Thymus (tissue), 11 donors: ENCODE results near the gene CNEP1R1. TPM values are rescaled to one million over a fixed set of nuclear protein-coding genes. Genes with fewer than 3 reads are reported as not detected.

Experiments
- DNase-seq, 9 donors: peaks; one replicate each; pipeline ENCODE4 v3.0.0-alpha.2; 2013; ENCODE audit warnings: low spot score in 9 of 9, low read depth in 6 of 9, missing footprints in 1 of 9
- H3K27ac ChIP-seq, 2 donors: one replicate each; pipeline ENCODE4 v1.5.1; 2013; ENCODE audit warnings: control low read depth in 1 of 2, low read depth in 1 of 2, low read length in 1 of 2, mild to moderate bottlenecking in 1 of 2, moderate library complexity in 1 of 2
- H3K27me3 ChIP-seq, 2 donors: one replicate each; pipeline ENCODE4 v1.5.1; 2013; ENCODE audit warnings: low read length in 1 of 2; ENCODE audit not compliant: control insufficient read depth in 2 of 2, insufficient read depth in 1 of 2
- H3K36me3 ChIP-seq, 2 donors: one replicate each; pipeline ENCODE4 v1.5.1; 2013; ENCODE audit warnings: low read length in 1 of 2, mild to moderate bottlenecking in 1 of 2, moderate library complexity in 1 of 2; ENCODE audit not compliant: control insufficient read depth in 2 of 2, insufficient read depth in 2 of 2
- H3K4me1 ChIP-seq, 2 donors: one replicate each; pipeline ENCODE4 v1.5.1; 2013; ENCODE audit warnings: low read length in 2 of 2; ENCODE audit not compliant: control insufficient read depth in 2 of 2, insufficient read depth in 2 of 2
- H3K4me3 ChIP-seq, 2 donors: one replicate each; pipeline ENCODE4 v1.5.1; 2013; ENCODE audit warnings: low read length in 2 of 2, control low read depth in 1 of 2, mild to moderate bottlenecking in 1 of 2
- H3K9me3 ChIP-seq, 2 donors: one replicate each; pipeline ENCODE4 v1.5.1; 2013; ENCODE audit warnings: low read length in 1 of 2, mild to moderate bottlenecking in 1 of 2; ENCODE audit not compliant: control insufficient read depth in 2 of 2, insufficient read depth in 1 of 2
- WGBS: extraction: QIAGEN DNeasy Blood & Tissue Kit; methylation state at CpG from one replicate; pipeline ENCODE4 v1.1.7; 2013; 5-methylcytosine and 5-hydroxymethylcytosine counted together
- polyA plus RNA-seq: library from polyadenylated mRNA; stranded (reverse); fragments of 200-250 nt; gene quantifications from one replicate; pipeline ENCODE4 v1.2.3, GENCODE V29; 2013
- total RNA-seq: library from RNA; stranded (reverse); fragments of 120-200 nt; gene quantifications from one replicate; pipeline ENCODE4 v1.2.4, GENCODE V29; 2013
- donor health status: healthy.

CNEP1R1 gene
- total and polyA plus RNA-seq, 2 donors, result 12.7 to 18.5 TPM

DNA sequence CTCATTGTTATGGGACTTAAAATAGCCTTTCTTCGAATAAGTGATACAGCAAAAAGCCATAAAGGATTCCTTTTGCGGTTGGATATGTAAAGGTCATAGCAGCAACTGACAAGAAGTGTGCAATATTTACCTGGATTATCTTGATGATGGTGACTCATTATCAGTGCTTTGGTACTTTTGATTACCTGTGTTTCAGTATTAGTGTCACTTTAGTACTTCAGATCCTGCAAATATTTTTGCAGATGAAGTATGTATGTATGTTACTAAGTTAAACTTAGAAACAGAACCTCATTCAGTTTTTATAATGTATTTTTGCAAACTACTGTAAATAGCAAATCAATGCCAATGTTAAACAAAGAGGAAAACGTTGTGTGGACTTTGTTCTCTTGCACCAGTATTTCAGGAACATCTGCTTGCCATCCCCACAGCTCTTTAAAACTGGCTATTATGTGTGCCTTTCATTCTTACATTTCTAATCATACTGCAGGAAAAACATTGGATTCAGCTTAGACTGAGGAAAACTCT, 10.5 kb downstream of the CNEP1R1 start:
- peaks cover 10 to 18% of the 10 kb centered on the region in 2 donors for H3K36me3 ChIP-seq
- whole genome bisulfite sequencing, result 98% methylated on average over 3 of the region's 3 CpGs
- H3K27ac ChIP-seq, result no peak overlapping the region
- peaks cover 0 to 2% of the 10 kb centered on the region in 2 donors for H3K4me1 ChIP-seq
- no peak overlapping the region for H3K4me3 ChIP-seq
- no peak for DNase-seq
- no peaks in the 10 kb centered on the region for H3K9me3 ChIP-seq
- H3K27me3 ChIP-seq, result no peaks in the 10 kb centered on the region

DNA sequence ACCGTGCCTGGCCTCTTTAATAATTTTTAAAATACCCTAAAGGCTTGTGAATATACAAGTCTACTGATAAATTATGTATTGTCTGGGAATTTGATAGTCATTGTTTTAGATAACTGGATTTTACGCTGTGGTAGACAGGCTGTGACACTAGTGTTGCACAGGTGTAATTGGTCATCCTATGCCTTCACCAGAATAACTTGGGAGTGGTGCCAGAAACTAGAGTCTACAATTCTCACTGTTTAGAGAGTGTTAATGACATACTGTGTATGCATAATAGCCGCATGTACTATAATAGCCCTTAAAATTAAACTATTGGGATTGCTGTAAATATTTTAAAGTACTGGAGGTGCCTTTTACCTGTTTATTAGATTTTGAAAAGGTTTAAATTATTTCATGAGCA, 11.4 kb downstream of the CNEP1R1 start:
- Histone ChIP-seq H3K27ac (no peak overlapping the region), H3K9me3 (no peaks in the 10 kb centered on the region), H3K27me3 (no peaks in the 10 kb centered on the region), H3K36me3 (peaks cover 10 to 18% of the 10 kb centered on the region in 2 donors), H3K4me1 (peaks cover 0 to 2% of the 10 kb centered on the region in 2 donors), H3K4me3 (no peak overlapping the region)
- 98% methylated on average over 3 of the region's 3 CpGs for WGBS
- no peak for DNase-seq

DNA sequence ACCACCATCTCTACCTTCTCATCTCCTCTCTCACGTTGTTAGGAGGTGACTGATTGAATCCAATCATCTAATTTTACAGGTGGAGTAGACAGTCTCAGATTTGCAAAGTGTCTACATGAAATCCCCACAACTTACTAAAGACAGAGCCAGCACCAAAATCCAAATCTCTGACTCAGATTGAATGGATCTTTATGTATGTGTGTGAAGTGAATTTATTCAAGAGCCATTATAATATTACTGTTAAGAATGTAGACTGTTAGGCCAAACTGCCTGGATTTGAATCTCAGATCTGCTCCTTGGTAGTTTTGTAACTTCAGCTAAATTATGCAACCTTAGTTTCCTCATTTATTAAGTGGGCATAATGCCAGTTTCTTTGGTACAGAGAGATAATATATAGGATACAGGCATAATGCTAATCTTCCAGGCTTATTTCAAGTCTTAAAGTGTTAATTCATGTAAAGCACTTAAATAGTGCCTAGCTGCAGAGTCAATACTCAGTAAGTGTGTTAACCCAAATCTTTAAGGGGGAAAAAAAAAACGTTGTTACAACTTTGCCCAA, 12.7 kb downstream of the CNEP1R1 start:
- no peak for DNase-seq
- Histone ChIP-seq H3K27ac (no peak overlapping the region), H3K4me3 (no peak overlapping the region), H3K27me3 (no peaks in the 10 kb centered on the region), H3K4me1 (peaks cover 0 to 2% of the 10 kb centered on the region in 2 donors), H3K9me3 (no peaks in the 10 kb centered on the region), H3K36me3 (peaks cover 3 to 13% of the 10 kb centered on the region in 2 donors)
- 52% methylated on average over 2 of the region's 2 CpGs for WGBS

DNA sequence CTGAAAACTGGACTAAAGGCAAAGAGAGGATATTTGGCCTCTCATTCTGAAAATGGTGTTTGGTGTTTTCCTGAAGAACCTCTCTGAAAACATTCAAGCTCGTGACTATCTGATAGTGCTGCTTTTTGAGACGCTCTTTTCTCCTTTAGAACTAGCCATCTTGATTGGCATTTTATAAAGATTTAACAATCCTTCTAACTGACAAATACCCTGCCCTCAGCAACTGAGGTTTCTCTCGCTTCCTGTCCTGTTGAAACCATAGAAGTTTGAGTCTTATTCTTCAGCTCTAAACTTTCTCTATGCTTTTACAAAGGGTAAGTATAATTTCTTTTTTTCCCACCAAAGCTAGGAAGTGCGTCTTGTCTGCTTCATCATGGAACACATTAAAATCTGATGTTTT, 13.3 kb downstream of the CNEP1R1 start:
- WGBS, result 81% methylated on average over 4 of the region's 4 CpGs
- H3K36me3 ChIP-seq, result peaks cover 3 to 12% of the 10 kb centered on the region in 2 donors
- no peak for DNase-seq

DNA sequence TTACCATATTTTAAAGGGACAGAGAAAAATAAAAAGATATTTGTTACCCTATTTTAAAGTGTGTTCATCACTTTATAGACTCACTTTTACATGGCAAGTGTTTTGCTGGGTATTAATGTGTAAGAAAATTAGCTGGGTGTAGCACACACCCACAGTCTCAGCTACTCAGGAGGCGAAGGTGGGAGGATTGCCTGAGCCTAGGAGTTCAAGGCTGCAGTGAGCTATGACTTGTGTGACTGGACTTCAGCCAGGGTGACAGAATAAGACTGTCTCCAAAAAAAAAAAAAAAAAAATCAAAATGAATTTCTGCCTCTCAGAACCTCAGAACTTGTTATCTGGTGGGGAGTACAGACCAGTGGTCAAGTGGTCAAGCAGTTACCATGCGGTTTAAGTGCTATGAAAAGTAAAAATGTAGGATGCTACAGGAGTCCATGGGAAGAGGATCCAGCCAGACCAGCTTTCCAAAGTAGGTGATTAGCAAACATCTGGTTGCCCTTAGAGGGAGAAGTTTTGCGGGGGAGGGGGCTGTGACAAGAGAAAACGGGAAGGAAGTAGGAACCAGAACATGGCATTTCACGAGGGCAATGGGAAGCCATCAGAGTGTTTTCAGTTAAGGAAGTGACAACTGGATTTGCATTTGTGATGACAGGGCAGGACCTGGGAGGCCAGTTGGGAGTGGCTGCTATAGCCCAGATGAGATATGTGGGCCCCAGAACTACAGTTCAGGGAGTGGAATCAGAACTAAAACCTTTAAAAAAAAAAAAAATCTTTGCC, 13.9 kb downstream of the CNEP1R1 start:
- peaks cover 0 to 2% of the 10 kb centered on the region in 2 donors for H3K4me1 ChIP-seq
- no peaks in the 10 kb centered on the region for H3K27me3 ChIP-seq
- 62% methylated on average over 5 of the region's 5 CpGs for WGBS
- H3K36me3 ChIP-seq, result peaks cover 3 to 10% of the 10 kb centered on the region in 2 donors
- H3K4me3 ChIP-seq, result no peak overlapping the region
- H3K9me3 ChIP-seq, result no peaks in the 10 kb centered on the region
- peak in 1 of 9 donors; percentile 15 for DNase-seq
- H3K27ac ChIP-seq, result no peak overlapping the region

More for the DNA sequence above, 13.3 kb downstream of the CNEP1R1 start:
- Histone ChIP-seq H3K27ac (no peak overlapping the region), H3K4me3 (no peak overlapping the region), H3K27me3 (no peaks in the 10 kb centered on the region), H3K9me3 (no peaks in the 10 kb centered on the region), H3K4me1 (peaks cover 0 to 2% of the 10 kb centered on the region in 2 donors)

DNA sequence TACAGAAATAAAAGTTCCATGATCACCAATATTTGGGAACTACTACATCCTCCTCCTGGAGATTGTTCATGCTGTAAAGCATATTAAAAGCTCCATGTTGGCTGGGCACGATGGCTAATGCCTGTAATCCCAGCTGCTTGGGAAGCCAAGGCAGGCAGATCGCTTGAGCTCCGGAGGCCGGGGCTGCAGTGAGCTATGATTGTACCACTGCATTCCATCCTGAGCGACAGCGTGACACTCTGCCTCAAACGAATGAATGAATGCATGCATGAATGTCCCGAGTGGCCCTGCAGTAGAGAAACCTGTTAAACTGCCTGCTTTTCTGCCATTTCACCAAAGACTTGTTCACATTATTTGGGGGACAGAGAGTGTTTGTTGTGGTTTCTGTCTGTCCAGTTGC, 15.0 kb downstream of the CNEP1R1 start:
- Histone ChIP-seq H3K36me3 (peaks cover 3 to 10% of the 10 kb centered on the region in 2 donors), H3K4me1 (peaks cover 0 to 2% of the 10 kb centered on the region in 2 donors), H3K27me3 (no peaks in the 10 kb centered on the region), H3K9me3 (no peaks in the 10 kb centered on the region), H3K27ac (no peak overlapping the region), H3K4me3 (no peak overlapping the region)
- no peak for DNase-seq
- 95% methylated on average over 8 of the region's 8 CpGs for WGBS

DNA sequence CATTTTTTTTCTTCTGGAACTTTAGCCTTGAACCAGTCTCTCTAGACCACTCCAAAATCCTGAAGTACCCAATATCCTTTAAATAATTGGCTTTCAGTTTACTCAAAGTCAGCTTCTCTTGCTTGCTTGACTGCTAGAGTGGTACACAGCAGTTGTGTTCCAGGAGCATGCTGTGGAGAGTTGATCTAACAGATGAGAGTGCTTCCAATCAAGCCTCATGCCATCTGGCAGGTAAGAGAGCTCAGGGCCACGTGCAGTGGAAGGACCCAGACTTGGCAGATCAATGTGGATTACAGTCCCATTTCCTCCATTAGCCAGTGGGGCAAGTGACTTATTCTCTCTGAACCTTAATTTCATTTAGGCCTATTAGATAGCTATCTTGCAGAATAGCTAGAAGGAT, 15.7 kb downstream of the CNEP1R1 start:
- Histone ChIP-seq H3K9me3 (no peaks in the 10 kb centered on the region), H3K4me1 (peaks cover 0 to 2% of the 10 kb centered on the region in 2 donors), H3K36me3 (peaks cover 3 to 10% of the 10 kb centered on the region in 2 donors), H3K4me3 (no peak overlapping the region), H3K27ac (no peak overlapping the region), H3K27me3 (no peaks in the 10 kb centered on the region)
- DNase-seq, result no peak
- WGBS, result 95% methylated on average over 1 of the region's 1 CpG

DNA sequence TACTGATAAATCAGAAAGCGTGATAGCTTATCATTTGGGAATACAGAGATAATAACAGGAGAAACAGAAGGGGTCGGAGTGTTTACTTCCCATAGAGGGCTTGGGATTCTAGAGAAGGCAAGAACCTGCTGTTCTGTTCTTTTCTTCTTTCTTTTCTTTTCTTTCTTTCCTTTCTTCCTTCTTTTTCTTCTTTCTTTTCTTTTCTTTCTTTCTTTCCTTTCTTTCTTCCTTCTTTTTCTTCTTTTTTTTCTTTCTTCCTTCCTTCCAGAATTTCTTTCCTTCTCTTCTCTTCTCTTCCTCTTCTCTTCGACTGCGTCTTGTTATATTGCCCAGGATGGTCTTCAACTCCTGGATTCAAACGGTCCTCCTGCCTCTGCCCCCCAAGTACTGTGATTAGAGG, 18.3 kb downstream of the CNEP1R1 start:
- Histone ChIP-seq H3K36me3 (no peaks in the 10 kb centered on the region), H3K4me1 (peaks cover 0 to 2% of the 10 kb centered on the region in 2 donors), H3K27me3 (no peaks in the 10 kb centered on the region), H3K27ac (no peak overlapping the region), H3K9me3 (no peaks in the 10 kb centered on the region), H3K4me3 (no peak overlapping the region)
- 96% methylated on average over 5 of the region's 5 CpGs for WGBS
- DNase-seq, result no peak

DNA sequence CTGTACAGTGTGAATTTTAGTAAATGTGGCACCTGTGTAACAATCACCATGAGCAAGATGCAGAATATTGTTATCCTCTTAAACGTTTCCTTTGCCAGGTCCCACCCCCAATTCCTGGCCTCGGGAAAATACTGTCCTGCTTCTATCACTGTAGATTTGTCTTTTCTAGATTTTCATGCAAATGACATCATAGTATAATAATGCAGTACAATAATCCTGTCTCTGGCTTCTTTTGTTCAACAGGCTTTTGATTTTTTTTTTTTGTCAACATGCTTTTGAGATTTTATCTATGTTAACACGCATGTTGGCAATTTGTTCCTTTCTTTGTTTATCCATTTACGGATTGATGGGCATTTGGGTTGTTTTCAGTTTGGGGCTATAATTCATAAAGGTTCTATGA, 20.4 kb downstream of the CNEP1R1 start:
- H3K4me3 ChIP-seq, result no peak overlapping the region
- no peaks in the 10 kb centered on the region for H3K36me3 ChIP-seq
- H3K9me3 ChIP-seq, result no peaks in the 10 kb centered on the region
- H3K27ac ChIP-seq, result no peak overlapping the region
- H3K27me3 ChIP-seq, result no peaks in the 10 kb centered on the region
- no peaks in the 10 kb centered on the region for H3K4me1 ChIP-seq
- no peak for DNase-seq
- 90% methylated on average over 4 of the region's 4 CpGs for WGBS
